Glomerular visceral epithelial cell (primary cell): Measurements from ENCODE around the gene TYROBP.
"Not testable (repeated sequence)": the region's sequence is repeated elsewhere in the genome, so short reads cannot be mapped to it uniquely, and the experiment has no call there.

Experiments
- DNase-seq: peaks from one replicate; pipeline ENCODE4 v3.0.0-alpha.2; 2016; ENCODE audit errors: extremely low spot score

Gene TYROBP

GRCh38 chr19:35871611-35872010 lies 36.5 kb downstream of the TYROBP start:
- DNase-seq: no peak

- DNase-seq: no peak
Observed at GRCh38 chr19:35870798-35871197, 37.3 kb downstream of the TYROBP start.

DNA sequence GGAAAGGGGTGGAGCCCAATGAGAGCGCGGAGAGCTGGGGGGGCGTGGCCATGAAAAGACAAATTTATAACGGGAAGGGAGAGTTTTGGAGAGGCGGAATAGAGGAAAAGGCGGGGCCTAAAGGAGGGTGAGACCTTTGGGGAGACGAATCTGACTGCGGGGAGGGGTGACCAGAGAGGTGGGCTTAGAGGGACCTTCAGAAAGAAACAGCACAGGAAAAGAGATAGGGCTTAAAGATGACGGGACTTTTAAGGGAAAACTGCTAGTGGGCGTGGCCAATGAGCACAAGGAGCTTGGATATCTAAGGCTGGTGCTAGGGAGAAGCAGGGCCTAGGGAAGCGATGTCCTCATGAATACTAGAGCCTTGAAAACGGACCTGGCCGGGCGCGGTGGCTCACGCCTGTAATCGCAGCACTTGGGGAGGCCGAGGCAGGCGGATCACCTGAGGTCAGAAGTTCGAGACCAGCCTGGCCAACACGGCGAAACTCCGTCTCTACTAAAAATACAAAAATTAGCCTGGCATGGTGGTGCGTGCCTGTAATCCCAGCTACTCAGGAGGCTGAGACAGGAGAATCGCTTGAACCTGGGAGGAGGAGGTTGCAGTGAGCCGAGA lies 37.9 kb downstream of the TYROBP start:
- not testable (repeated sequence) for DNase-seq

DNA sequence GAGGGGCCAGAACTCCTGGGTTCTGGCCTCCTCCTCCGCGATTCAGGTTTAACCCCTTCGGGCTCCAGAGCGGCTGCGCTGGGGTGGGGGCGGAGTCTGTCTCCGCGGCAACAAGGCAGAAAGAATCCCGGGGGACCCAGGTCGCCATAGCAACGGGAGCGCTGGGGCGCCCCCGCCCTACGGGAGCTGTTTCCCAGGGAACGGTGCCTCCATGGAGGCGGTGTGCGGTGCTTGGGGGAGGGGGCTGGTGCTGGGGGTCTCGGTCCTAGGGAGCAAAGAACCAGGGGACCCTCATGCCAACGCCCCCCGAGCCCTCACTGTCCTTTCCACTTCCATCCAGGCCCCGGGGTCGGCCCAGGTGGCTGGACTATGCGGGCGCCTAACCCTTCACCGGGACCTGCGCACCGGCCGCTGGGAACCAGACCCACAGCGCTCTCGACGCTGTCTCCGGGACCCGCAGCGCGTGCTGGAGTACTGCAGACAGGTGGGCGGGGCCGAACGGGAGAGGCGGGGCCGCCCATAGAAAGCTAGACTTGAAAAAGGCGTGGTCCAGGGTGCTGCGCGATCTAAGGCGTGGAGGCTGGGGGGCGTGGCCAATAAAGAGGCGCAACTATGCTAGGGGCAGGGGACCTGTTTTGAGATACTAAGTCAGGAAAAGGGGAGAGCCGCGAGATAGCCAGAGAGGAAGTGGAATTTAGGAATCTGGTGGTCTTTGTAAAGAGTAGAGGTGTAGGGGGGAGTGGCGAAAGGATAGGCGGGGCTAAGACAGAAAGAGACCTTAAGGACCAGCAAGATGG lies 38.6 kb downstream of the TYROBP start:
- DNase-seq: peak; percentile 54

DNA sequence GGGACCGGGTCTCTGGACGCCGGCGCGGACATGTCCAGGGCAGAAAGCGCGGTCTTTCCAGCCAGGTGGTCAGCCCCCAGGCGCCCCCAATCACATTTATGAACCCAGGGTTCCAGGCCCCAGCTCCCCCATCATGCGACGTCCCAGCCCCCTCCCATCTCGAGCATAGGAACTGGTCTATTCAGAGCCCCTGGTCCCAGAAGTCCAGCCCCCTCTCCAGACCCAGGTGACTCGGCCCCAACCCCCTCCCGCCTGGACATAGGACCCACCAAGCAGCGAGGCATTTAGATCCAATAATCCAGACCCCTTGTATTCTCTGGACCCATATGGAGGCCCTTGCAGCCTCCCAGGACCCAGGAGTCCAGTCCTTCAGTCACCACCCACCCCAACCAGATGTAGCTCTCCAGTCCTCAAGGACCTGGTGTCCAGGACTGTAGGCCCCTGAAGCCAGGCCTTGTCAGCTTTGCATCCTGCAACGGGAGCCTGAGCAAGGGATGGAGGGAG lies 39.2 kb downstream of the TYROBP start:
- DNase-seq: no peak

DNA sequence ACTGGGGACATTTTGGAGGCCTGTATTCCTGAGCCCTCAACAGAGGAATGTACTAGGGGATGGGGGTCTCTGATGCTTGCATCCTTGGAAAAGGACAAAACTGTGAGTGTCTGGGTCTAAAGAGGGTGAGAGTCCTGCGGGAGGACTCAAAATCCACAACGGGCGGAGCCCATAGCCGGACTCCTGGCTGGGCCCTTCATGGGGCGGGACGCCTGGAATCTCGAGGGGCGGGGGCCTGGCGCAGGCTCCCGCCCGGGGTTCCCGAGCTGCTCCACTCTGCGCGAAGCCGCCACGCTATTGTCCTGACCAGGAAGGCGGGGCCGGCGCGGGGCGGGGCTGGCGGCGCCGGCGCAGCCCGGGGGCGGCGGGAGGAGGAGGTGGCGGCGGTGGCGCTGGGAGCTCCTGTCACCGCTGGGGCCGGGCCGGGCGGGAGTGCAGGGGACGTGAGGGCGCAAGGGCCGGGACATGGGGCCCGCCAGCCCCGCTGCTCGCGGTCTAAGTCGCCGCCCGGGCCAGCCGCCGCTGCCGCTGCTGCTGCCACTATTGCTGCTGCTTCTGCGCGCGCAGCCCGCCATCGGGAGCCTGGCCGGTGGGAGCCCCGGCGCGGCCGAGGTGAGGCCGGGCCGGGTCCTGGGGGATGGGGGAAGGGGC lies 39.8 kb downstream of the TYROBP start, which contains the start of gene APLP1:
Gene APLP1, plus strand, starts transcription at position 403 of the 651 bp plus-strand sequence. Its CDS starts 63 bp downstream, at position 466.
- DNase-seq: peak; percentile 55

- DNase-seq: no peak
Observed at GRCh38 chr19:35863018-35863417, 45.1 kb downstream of the TYROBP start.

DNA sequence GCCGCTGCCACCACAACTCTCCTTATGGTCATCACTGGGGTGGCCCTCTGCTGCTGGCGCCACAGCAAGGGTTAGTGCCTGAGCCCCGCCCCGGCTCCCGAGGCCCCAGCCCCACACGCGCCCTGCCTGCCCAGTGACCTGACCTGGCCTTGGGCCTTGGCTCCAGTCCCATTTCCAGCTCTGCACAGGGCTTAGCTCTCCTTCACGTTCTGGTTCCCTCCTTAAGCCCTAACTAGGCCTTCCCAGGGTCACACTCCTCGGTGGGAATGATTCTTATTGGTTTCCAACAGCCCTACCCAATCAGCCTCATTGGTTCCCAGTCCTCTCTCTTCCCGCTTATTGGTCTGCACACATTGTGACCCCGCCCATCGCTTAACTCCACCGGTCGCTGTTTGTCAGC lies 45.6 kb downstream of the TYROBP start:
- DNase-seq: no peak

GRCh38 chr19:35861640-35862160 lies 46.4 kb downstream of the TYROBP start:
- DNase-seq: no peak

GRCh38 chr19:35860818-35861639 lies 47.1 kb downstream of the TYROBP start:
- no peak for DNase-seq

DNA sequence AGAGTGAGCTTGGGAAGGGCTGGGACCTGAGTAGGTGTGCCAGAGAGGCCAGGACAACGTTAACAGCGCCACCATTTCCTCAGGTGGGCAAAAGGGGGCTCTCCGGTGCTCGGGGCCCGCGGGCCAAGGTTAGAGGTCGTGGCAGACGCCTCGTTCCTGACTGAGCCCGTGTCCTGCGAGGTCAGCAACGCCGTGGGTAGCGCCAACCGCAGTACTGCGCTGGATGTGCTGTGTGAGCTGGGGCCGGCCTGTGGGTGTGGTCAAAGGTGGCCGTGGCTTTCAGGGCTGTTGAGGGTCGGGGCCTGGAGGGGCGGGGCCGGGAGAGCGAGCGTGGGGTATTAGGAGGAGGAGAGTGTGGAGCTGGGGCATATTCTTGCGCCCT lies 47.7 kb downstream of the TYROBP start:
- DNase-seq: no peak

DNA sequence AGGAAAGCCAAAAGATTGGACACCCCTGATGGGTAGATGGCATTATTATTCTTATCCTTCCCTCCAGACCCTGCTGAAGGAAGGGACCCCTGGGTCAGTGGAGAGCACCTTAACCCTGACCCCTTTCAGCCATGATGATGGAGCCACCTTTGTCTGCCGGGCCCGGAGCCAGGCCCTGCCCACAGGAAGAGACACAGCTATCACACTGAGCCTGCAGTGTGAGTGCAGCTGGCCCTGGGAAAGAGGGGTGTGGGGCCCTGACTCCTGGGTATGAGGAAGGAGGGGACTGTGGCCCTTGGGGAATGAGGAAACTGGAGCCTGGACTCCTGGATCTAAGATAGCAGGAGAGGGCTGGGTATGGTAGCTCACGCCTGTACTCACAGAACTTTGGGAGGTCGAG lies 48.7 kb downstream of the TYROBP start:
- no peak for DNase-seq

- no peak for DNase-seq
Observed at GRCh38 chr19:35858311-35858710, 49.8 kb downstream of the TYROBP start.

- no peak for DNase-seq
Observed at GRCh38 chr19:35856546-35857149, 51.4 kb downstream of the TYROBP start, which contains the start of gene KIRREL2. Gene KIRREL2, plus strand, starts transcription at chr19:35856911. Its CDS starts 209 bp downstream, at chr19:35857120.
